Mucosa of rectum (tissue), 2 donors: ENCODE data around the gene UBE2L6.

ENCODE experiments used
- H3K27ac ChIP-seq, 2 donors: one replicate each; pipeline ENCODE4 v1.7.0; 2013; ENCODE audit warnings: inconsistent platforms in 2 of 2, low read depth in 2 of 2, low read length in 2 of 2
- H3K27me3 ChIP-seq, 2 donors: one replicate each; pipeline ENCODE4 v1.7.0; 2013; ENCODE audit warnings: low read length in 2 of 2; ENCODE audit not compliant: control insufficient read depth in 2 of 2, insufficient read depth in 2 of 2
- H3K36me3 ChIP-seq, 2 donors: one replicate each; pipeline ENCODE4 v1.7.0; 2013; ENCODE audit warnings: low read length in 2 of 2; ENCODE audit not compliant: control insufficient read depth in 2 of 2, insufficient read depth in 2 of 2
- H3K4me1 ChIP-seq, 2 donors: one replicate each; pipeline ENCODE4 v1.7.0; 2013; ENCODE audit warnings: low read length in 2 of 2, mild to moderate bottlenecking in 1 of 2; ENCODE audit not compliant: control insufficient read depth in 2 of 2, insufficient read depth in 2 of 2
- H3K4me3 ChIP-seq, 2 donors: one replicate each; pipeline ENCODE4 v1.7.0; 2013; ENCODE audit warnings: low read length in 2 of 2
- H3K9ac ChIP-seq, 2 donors: one replicate each; pipeline ENCODE4 v1.7.0; 2013; ENCODE audit warnings: low read length in 2 of 2, low read depth in 1 of 2, mild to moderate bottlenecking in 1 of 2
- H3K9me3 ChIP-seq, 2 donors: one replicate each; pipeline ENCODE4 v1.7.0; 2013; ENCODE audit warnings: low read length in 2 of 2; ENCODE audit not compliant: control insufficient read depth in 2 of 2
- donor health status: healthy.
- donor health status: Normal muscosa, but diverticular disease.

Gene UBE2L6

DNA sequence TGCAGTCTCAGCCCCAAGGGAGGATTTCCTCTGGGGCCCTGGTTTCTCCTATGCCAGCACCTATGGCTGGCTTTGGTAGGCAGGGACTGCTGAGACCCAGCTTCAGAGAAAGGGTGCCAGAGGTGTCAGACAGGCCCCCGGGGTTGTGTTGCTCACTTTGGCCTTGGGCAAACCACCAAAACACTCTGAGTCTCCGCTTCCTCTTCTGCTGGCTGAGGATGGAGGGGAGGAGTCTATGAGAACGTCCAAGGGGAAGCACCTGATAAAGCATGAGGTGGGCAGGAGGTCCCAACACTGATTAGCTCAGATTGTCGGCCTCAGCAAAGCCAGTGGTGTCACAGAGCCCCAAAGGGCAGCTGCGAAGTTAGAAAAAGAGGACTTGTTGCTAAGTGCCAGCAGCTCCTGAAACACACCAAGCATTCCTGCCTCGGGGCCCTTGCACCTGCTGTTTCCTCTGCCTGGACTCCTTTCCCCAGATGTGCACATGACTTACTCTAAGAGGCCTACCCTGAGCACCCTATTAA, 19.6 kb downstream of the UBE2L6 start:
- Histone ChIP-seq H3K9me3 (no peaks in the 10 kb centered on the region), H3K9ac (no peak overlapping the region), H3K27ac (no peak overlapping the region), H3K27me3 (no peaks in the 10 kb centered on the region), H3K4me1 (peaks cover 0 to 2% of the 10 kb centered on the region in 2 donors), H3K4me3 (no peak overlapping the region), H3K36me3 (peaks cover 18 to 25% of the 10 kb centered on the region in 2 donors)

DNA sequence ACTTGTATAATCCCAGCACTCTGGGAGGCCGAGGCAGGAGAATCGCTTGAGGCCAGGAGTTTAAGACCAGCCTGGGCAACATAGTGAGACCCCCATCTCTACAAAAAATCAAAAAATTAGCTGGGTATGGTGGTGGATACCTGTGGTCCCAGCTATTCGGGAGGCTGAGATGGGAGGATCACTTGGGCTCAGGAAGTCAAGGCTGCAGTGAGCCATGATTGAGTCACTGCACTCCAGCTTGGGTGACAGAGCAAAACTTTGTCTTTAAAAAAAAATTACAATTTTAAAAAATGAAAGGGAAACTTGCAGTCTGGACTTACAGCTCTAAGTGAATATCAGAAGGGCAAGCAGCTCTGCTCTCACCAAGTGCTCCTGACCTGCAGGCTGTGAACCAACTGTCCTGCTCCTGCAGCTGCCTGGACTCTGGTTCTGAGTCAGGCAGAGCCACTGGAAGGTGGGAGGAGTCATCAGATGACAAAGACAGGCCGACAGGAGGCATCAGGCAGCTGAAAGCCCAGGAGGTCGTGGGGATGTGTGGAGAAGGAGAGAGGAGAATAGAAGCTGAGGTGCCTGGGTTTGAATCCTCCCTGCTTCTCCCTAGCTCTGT, 20.5 kb downstream of the UBE2L6 start:
- Histone ChIP-seq H3K4me3 (no peak overlapping the region), H3K9ac (no peak overlapping the region), H3K9me3 (no peaks in the 10 kb centered on the region), H3K27me3 (no peaks in the 10 kb centered on the region), H3K36me3 (peaks cover 12 to 16% of the 10 kb centered on the region in 2 donors), H3K27ac (no peak overlapping the region), H3K4me1 (peaks cover 0 to 2% of the 10 kb centered on the region in 2 donors)

DNA sequence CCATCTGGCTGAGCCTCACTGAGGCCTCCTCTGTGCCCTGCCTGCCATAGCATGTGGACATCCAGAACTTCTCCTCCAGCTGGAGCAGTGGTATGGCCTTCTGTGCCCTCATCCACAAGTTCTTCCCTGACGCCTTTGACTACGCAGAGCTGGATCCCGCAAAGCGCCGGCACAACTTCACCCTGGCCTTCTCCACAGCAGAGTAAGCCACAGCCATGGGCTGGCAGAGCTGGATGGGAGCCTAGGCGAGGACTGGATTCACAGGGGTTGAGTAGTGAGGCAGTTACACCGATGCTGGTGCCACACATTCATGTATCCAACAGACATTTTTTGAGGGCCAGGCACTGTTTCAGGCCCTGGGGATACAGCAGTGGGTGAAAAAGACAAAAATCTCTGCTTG, 21.0 kb downstream of the UBE2L6 start:
- Histone ChIP-seq H3K9me3 (no peaks in the 10 kb centered on the region), H3K36me3 (peaks cover 8 to 11% of the 10 kb centered on the region in 2 donors), H3K9ac (no peak overlapping the region), H3K4me1 (peaks cover 0 to 2% of the 10 kb centered on the region in 2 donors), H3K4me3 (no peak overlapping the region), H3K27me3 (no peaks in the 10 kb centered on the region), H3K27ac (no peak overlapping the region)

DNA sequence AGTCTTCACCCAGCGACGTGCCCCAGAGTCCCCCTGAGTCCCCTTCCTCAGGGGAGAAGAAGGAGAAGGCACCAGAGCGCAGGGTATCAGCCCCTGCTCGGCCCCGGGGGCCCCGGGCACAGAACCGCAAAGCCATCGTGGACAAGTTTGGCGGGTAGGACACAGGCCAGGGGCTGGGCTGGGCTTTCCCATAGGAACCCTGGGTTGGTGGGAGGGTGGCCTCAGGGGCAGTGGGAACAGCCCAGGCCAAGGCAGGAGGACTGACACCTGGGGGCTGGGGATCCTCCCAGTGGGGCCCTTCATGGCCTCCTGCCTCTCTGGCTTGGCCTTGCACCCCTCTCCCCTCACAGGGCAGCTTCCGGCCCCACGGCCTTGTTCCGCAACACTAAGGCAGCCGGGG, 21.6 kb downstream of the UBE2L6 start:
- Histone ChIP-seq H3K4me1 (peaks cover 0 to 2% of the 10 kb centered on the region in 2 donors), H3K36me3 (peaks cover 6 to 9% of the 10 kb centered on the region in 2 donors), H3K4me3 (no peak overlapping the region), H3K9ac (no peak overlapping the region), H3K27ac (no peak overlapping the region), H3K27me3 (no peaks in the 10 kb centered on the region), H3K9me3 (no peaks in the 10 kb centered on the region)

DNA sequence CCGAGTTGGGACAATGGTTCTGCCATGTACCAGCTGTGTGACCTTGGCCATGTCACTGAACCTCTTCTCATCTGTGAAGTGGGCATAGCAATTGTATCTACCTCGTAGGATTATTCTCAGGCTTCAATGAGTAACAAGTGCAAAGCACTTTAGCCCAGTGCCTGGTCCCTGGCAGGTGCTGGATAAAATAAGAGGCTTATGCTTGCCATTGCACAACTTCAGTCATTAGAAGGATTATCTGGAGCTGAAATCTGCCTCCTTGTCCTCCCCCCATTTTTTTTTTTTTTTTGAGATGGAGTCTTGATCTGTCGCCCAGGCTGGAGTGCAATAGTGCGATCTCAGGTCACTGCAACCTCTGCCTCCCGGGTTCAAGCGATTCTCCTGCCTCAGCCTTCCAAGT, 22.9 kb downstream of the UBE2L6 start:
- H3K27ac ChIP-seq = no peak overlapping the region
- H3K4me1 ChIP-seq = peaks cover 0 to 2% of the 10 kb centered on the region in 2 donors
- H3K9ac ChIP-seq = no peak overlapping the region
- H3K9me3 ChIP-seq = no peaks in the 10 kb centered on the region
- no peaks in the 10 kb centered on the region for H3K27me3 ChIP-seq
- peaks cover under 1 to 1% of the 10 kb centered on the region in 2 donors for H3K36me3 ChIP-seq
- no peak overlapping the region for H3K4me3 ChIP-seq

DNA sequence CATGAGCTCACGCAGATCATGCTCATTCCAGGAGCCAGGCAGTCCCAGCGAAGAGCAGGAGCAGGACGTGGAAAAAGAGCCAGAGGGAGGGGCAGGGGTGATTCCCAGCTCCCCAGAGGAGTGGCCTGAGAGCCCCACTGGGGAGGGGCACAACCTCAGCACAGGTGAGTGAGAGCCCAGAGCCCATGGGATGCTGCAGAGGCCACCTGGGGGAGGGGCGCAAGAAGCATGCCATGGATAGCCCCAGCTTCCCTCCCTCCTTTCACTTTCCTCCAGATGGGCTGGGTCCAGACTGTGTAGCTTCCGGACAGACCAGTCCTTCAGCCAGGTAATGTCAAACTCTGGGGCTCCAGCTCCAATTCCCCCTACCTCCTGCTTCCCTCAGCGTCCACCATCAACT, 23.9 kb downstream of the UBE2L6 start:
- H3K27me3 ChIP-seq = no peaks in the 10 kb centered on the region
- no peaks in the 10 kb centered on the region for H3K9me3 ChIP-seq
- no peak overlapping the region for H3K27ac ChIP-seq
- H3K36me3 ChIP-seq = no peaks in the 10 kb centered on the region
- H3K4me3 ChIP-seq = no peak overlapping the region
- H3K9ac ChIP-seq = no peak overlapping the region
- peaks cover 0 to 2% of the 10 kb centered on the region in 2 donors for H3K4me1 ChIP-seq

DNA sequence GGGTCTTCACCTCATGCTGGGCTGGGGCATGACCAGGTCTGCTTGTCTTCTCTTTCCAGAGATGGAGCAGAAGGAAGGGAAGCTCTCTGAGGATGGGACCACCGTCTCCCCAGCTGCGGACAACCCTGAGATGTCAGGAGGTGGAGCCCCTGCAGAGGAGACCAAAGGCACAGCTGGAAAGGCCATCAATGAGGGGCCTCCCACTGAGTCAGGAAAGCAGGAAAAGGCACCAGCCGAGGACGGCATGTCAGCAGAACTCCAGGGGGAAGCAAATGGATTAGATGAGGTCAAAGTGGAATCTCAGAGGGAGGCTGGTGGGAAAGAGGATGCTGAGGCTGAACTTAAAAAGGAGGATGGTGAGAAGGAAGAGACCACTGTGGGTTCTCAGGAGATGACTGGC, 24.9 kb downstream of the UBE2L6 start:
- H3K4me1 ChIP-seq = peaks cover 0 to under 1% of the 10 kb centered on the region in 2 donors

DNA sequence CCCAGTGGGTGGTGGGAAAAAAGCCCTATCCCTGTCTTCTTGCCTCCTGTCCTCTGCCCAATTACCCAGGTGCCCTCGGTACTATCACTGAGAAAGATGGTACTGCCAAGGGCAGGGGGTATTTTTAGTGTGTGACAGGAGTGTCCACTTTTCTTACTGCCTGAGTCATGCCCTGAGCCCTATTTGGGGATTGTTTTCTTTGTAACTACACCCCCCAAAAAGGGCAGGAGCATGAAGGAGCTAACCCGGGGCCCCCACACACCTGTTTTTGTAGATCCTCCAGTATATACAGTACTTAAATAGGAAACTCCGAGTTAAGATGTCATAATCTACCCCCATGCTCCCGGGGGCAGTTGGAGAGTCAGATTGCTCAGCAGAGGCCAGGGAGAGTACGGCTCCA, 26.3 kb downstream of the UBE2L6 start:
- Histone ChIP-seq H3K36me3 (no peaks in the 10 kb centered on the region), H3K4me1 (no peaks in the 10 kb centered on the region), H3K4me3 (no peak overlapping the region), H3K9ac (no peak overlapping the region), H3K27me3 (no peaks in the 10 kb centered on the region), H3K9me3 (no peaks in the 10 kb centered on the region), H3K27ac (no peak overlapping the region)

More for the DNA sequence above, 24.9 kb downstream of the UBE2L6 start:
- Histone ChIP-seq H3K9me3 (no peaks in the 10 kb centered on the region), H3K36me3 (no peaks in the 10 kb centered on the region), H3K27me3 (no peaks in the 10 kb centered on the region), H3K9ac (no peak overlapping the region), H3K27ac (no peak overlapping the region), H3K4me3 (no peak overlapping the region)

DNA sequence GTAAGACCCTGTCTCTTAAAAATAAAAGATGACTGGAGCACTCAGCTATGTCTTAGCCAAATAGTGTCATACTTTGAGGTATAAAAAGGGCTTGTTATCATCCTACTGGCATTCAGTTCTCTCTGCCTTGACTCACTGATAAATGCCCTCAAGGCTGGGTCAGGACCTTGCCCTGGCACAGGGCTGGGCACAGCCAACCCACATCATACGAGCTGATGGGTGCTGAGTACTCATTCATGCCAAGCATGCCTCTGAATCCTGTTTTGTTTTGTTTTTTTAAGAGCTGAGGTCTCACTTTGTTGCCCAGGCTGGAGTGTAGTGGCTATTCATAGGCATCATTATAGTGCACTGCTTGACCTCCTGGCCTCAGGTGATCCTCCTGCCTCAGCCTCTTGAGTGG, 28.1 kb downstream of the UBE2L6 start:
- Histone ChIP-seq H3K4me3 (no peak overlapping the region), H3K9ac (no peak overlapping the region), H3K27me3 (no peaks in the 10 kb centered on the region), H3K36me3 (no peaks in the 10 kb centered on the region), H3K27ac (no peak overlapping the region), H3K4me1 (no peaks in the 10 kb centered on the region), H3K9me3 (no peaks in the 10 kb centered on the region)

DNA sequence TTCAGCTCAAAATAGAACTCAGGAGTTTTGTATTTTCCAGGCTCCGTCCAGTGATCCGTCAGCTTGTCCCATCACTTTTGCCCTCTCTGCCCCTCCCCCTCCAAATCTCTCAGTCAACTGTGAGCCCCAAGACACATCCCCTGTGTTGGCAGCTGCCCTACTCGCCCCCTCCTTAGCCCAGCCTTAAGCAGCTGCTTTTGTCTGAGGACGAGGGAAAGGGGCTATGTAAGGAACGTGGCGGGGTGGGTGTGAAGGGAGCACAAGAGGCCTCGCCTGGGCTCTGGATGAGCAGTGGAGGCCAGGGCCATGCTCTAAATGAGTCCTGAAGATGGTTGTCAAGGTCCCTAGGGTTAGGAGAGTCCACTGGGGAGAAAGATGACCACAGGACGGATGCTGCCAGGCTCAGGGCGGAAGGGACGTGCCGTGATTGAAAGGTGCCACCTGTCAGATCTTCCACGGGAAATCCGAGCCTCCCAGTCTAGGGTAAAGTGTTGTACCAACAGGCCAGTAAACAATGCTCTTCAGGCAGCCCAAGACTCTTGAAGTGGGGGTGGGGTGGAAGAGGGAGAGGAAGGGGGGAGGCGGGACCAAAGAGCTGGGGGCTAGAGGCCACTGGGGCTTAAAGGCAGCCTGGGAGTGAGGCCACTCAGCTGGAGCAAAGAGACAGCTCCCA, 30.4 kb downstream of the UBE2L6 start, which contains the start of gene SMTNL1:
Gene SMTNL1, plus strand, starts transcription at position 649 of the 673 bp plus-strand sequence. CDS start 5,048 bp downstream, outside the sequence.
- Histone ChIP-seq H3K4me1 (no peaks in the 10 kb centered on the region), H3K36me3 (no peaks in the 10 kb centered on the region), H3K9me3 (no peaks in the 10 kb centered on the region), H3K27me3 (no peaks in the 10 kb centered on the region), H3K4me3 (no peak within 1 kb of the TSS), H3K9ac (no peak within 1 kb of the TSS), H3K27ac (no peak within 1 kb of the TSS)
